HCT116 (cell line): ENCODE measurements around the gene FBXO8. TPM values are rescaled to one million over a fixed set of nuclear protein-coding genes. Genes with fewer than 3 reads are reported as not detected.

Experiments used
- ATAC-seq: fragments of 200-7000 bp; cut with Tn5 transposase; 2 replicates; pipeline ENCODE4 v1.9.1; 2020; ENCODE audit warnings: mild to moderate bottlenecking, moderate library complexity
- BruUV-seq: library from RNA; stranded (reverse); fragments of 400-500 nt; replicated peaks from 2 replicates; lab custom pipeline; 2021; lab: Mats Ljungman, UMichigan
- CTCF ChIA-PET: fragments of 300-600 bp; sonication (Branson Sonifier 250); formaldehyde crosslinking; loops from one replicate; lab custom pipeline; 2021; ENCODE audit warnings: antibody characterized with exemption; lab: Charles Lee
- POLR2A ChIA-PET: fragments of 300-600, 350-600 bp; sonication (Branson Sonifier 250); formaldehyde crosslinking; loops from one replicate; lab custom pipeline; 2021; ENCODE audit warnings: antibody characterized with exemption; lab: Charles Lee
- RAD21 ChIA-PET, 2 experiments: fragments of 300-600 bp; sonication (Branson Sonifier 250); formaldehyde crosslinking; loops; one replicate each; lab custom pipeline; 2023; ENCODE audit warnings: low total read pairs in 2 of 2; ENCODE audit not compliant: uncharacterized antibody in 2 of 2, unreplicated experiment in 2 of 2, low non-redundant PET in 1 of 2; lab: Charles Lee
- DNase-seq: peaks from one replicate; pipeline ENCODE4 v3.0.0-alpha.2; 2010; ENCODE audit warnings: low read depth, low spot score
- H2AFZ ChIP-seq: fragments of 200-600 bp; shearing (Covaris generic), sonication (generic); 2 replicates; pipeline ENCODE4 v1.6.1; 2017; ENCODE audit warnings: low read depth, mixed run types, mixed read lengths, antibody characterized with exemption, low read length; ENCODE audit not compliant: poor library complexity, severe bottlenecking
- H3K27ac ChIP-seq: 2 replicates; pipeline ENCODE4 v1.5.1; 2012; ENCODE audit warnings: low read depth, low read length
- H3K27me3 ChIP-seq: fragments of 200-600 bp; sonication (generic); 2 replicates; pipeline ENCODE4 v1.6.1; 2016; ENCODE audit warnings: mixed run types, low read length, mixed read lengths; ENCODE audit not compliant: insufficient read depth
- H3K36me3 ChIP-seq, 2 experiments: fragments of 200-500 bp in 1 of 2; fragments of 200-600 bp in 1 of 2; sonication (Bioruptor generic) in 1 of 2; sonication (generic) in 1 of 2; 2 replicates each; pipeline versions ENCODE4 v1.5.1 to v1.6.1; 2014 to 2016; ENCODE audit warnings: low read length in 2 of 2, inconsistent platforms in 1 of 2, mixed read lengths in 1 of 2, mixed run types in 1 of 2; ENCODE audit not compliant: insufficient read depth in 2 of 2, control insufficient read depth in 1 of 2
- H3K4me1 ChIP-seq, 2 experiments: fragments of 200-600 bp in 1 of 2; sonication (generic) in 1 of 2; 2 replicates each; pipeline versions ENCODE4 v1.5.1 to v1.6.1; 2012 to 2017; ENCODE audit warnings: low read length in 2 of 2, inconsistent platforms in 1 of 2, mild to moderate bottlenecking in 1 of 2, mixed read lengths in 1 of 2, mixed run types in 1 of 2, moderate library complexity in 1 of 2; ENCODE audit not compliant: insufficient read depth in 2 of 2, control insufficient read depth in 1 of 2
- H3K4me2 ChIP-seq: fragments of 200-600 bp; sonication (generic); 2 replicates; pipeline ENCODE4 v1.6.1; 2017; ENCODE audit warnings: mixed run types, low read length, mixed read lengths
- H3K4me3 ChIP-seq, 2 experiments: fragments of 200-600 bp in 1 of 2; sonication (generic) in 1 of 2; replicated peaks in 1 of 2; 2 replicates each; pipeline ENCODE4 v1.5.1; 2011 to 2016; ENCODE audit warnings: low read length in 2 of 2, control low read depth in 1 of 2, low read depth in 1 of 2, mild to moderate bottlenecking in 1 of 2, mixed read lengths in 1 of 2, mixed run types in 1 of 2
- H3K79me2 ChIP-seq: fragments of 200-600 bp; sonication (generic); 2 replicates; pipeline ENCODE4 v1.6.1; 2017; ENCODE audit warnings: mild to moderate bottlenecking, mixed run types, low read length, moderate library complexity, mixed read lengths; ENCODE audit not compliant: insufficient read depth
- H3K9ac ChIP-seq: fragments of 200-600 bp; sonication (generic); 2 replicates; pipeline ENCODE4 v1.6.1; 2016; ENCODE audit warnings: low read length, mixed read lengths
- H3K9me2 ChIP-seq: fragments of 200-600 bp; sonication (generic), shearing (Covaris generic); 2 replicates; pipeline ENCODE4 v1.6.1; 2017; ENCODE audit warnings: mixed run types, mild to moderate bottlenecking, moderate library complexity; ENCODE audit not compliant: insufficient read depth
- H3K9me3 ChIP-seq, 2 experiments: fragments of 200-500 bp in 1 of 2; fragments of 200-600 bp in 1 of 2; sonication (Bioruptor generic) in 1 of 2; sonication (generic) in 1 of 2; 2 replicates each; pipeline ENCODE4 v1.6.1; 2014 to 2017; ENCODE audit warnings: low read length in 2 of 2, mixed read lengths in 2 of 2, inconsistent platforms in 1 of 2, low read depth in 1 of 2, mild to moderate bottlenecking in 1 of 2, mixed run types in 1 of 2, moderate library complexity in 1 of 2; ENCODE audit not compliant: control insufficient read depth in 1 of 2, insufficient read depth in 1 of 2
- H4K20me1 ChIP-seq: fragments of 200-600 bp; sonication (generic), shearing (Covaris generic); 2 replicates; pipeline ENCODE4 v1.6.1; 2017; ENCODE audit warnings: mixed run types, mild to moderate bottlenecking, moderate library complexity; ENCODE audit not compliant: insufficient read depth
- EGR1 ChIP-seq: IDR thresholded peaks from 2 replicates; pipeline ENCODE4 v1.6.1; 2012; ENCODE audit warnings: low read depth
- FOSL1 ChIP-seq: IDR thresholded peaks from 2 replicates; pipeline ENCODE4 v1.6.1; 2012; ENCODE audit warnings: low read depth
- JUND ChIP-seq: IDR thresholded peaks from 2 replicates; pipeline ENCODE4 v1.6.1; 2012
- POLR2AphosphoS5 ChIP-seq: IDR thresholded peaks from 2 replicates; pipeline ENCODE4 v1.6.1; 2011; ENCODE audit warnings: mild to moderate bottlenecking, low read depth, low read length, moderate library complexity
- RAD21 ChIP-seq: IDR thresholded peaks from 2 replicates; pipeline ENCODE4 v1.6.1; 2012; ENCODE audit warnings: low read depth, mild to moderate bottlenecking
- SIN3A ChIP-seq: IDR thresholded peaks from 2 replicates; pipeline ENCODE4 v1.6.1; 2012; ENCODE audit warnings: low read depth
- YY1 ChIP-seq: IDR thresholded peaks from 2 replicates; pipeline ENCODE4 v1.6.1; 2011; ENCODE audit warnings: low read length, low read depth, moderate library complexity, mild to moderate bottlenecking; ENCODE audit not compliant: insufficient replicate concordance; ENCODE audit errors: extremely low read depth
- ZFX ChIP-seq: fragments of 450-650 bp; IDR thresholded peaks from 2 replicates; pipeline ENCODE4 v1.6.1; 2017
- intact Hi-C: fragments of 100-400 bp; cut with micrococcal nuclease; formaldehyde crosslinking; loops from 2 replicates; pipeline ENCODE4 v1.10.0; 2022
- total RNA-seq: library from RNA; stranded (reverse); gene quantifications from one replicate; pipeline ENCODE4 v1.2.1, GENCODE V29; 2021; ENCODE audit not compliant: unreplicated experiment
- TF ChIP-seq, protein P1 (sequence below): IDR thresholded peaks from 2 replicates; pipeline ENCODE4 v1.6.1; 2011; ENCODE audit warnings: mild to moderate bottlenecking, low read length, moderate library complexity; ENCODE audit not compliant: insufficient replicate concordance; ENCODE audit errors: extremely low read depth
- TF ChIP-seq, protein P2 (sequence below), 3 experiments: fragments of 200-600 bp in 1 of 3; sonication (generic) in 1 of 3; IDR thresholded peaks in 2 of 3; conservative IDR thresholded peaks in 1 of 3; 2 replicates each; pipeline ENCODE4 v1.5.1; 2012 to 2017; ENCODE audit warnings: low read depth in 2 of 3, low read length in 2 of 3, antibody characterized with exemption in 1 of 3, borderline replicate concordance in 1 of 3, control low read depth in 1 of 3, mild to moderate bottlenecking in 1 of 3, mixed read lengths in 1 of 3, mixed run types in 1 of 3, moderate library complexity in 1 of 3; ENCODE audit not compliant: insufficient read depth in 1 of 3

Gene FBXO8
- total RNA-seq, 1 experiment from 2014 or later = 13.0 TPM

DNA sequence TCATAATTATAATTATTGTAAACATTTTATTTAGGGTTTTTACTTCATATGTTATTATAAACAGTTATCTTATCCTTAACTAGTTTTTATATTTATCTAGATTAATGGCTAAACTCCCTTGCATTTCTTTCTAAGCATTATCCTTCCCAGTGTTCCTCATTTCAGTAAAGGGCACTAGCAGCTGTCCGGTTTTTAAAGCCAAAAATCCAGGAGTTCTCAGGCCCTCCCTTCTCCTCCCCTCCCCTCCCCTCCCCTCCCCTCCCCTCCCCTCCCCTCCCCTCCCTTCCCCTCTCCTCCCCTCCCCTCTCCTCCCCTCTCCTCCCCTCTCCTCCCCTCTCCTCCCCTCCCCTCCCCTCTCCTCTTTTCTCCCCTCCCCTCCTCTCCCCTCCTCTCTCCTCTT, 58.9 kb downstream of the FBXO8 start:
- Histone ChIP-seq H3K9me2 (no peaks in the 10 kb centered on the region), H3K9me3 (no peaks in the 10 kb centered on the region), H3K27me3 (no peaks in the 10 kb centered on the region), H3K36me3 (no peaks in the 10 kb centered on the region), H4K20me1 (no peaks in the 10 kb centered on the region), H3K4me3 (no peak overlapping the region), H2AFZ (no peak overlapping the region), H3K4me2 (no peak overlapping the region), H3K4me1 (no peaks in the 10 kb centered on the region), H3K9ac (no peak overlapping the region), H3K27ac (no peak overlapping the region), H3K79me2 (no peaks in the 10 kb centered on the region)
- ATAC-seq (no peak), DNase-seq (no peak)
- no peak for TF ChIP-seq YY1
- TF ChIP-seq EGR1 = no peak
- no peak for TF ChIP-seq JUND
- TF ChIP-seq POLR2AphosphoS5 = no peak
- TF ChIP-seq, protein P1, sequence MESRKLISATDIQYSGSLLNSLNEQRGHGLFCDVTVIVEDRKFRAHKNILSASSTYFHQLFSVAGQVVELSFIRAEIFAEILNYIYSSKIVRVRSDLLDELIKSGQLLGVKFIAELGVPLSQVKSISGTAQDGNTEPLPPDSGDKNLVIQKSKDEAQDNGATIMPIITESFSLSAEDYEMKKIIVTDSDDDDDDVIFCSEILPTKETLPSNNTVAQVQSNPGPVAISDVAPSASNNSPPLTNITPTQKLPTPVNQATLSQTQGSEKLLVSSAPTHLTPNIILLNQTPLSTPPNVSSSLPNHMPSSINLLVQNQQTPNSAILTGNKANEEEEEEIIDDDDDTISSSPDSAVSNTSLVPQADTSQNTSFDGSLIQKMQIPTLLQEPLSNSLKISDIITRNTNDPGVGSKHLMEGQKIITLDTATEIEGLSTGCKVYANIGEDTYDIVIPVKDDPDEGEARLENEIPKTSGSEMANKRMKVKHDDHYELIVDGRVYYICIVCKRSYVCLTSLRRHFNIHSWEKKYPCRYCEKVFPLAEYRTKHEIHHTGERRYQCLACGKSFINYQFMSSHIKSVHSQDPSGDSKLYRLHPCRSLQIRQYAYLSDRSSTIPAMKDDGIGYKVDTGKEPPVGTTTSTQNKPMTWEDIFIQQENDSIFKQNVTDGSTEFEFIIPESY = no peak
- TF ChIP-seq SIN3A = no peak
- no peak for TF ChIP-seq ZFX
- CTCF ChIA-PET = no interaction called here
- RAD21 ChIA-PET = no interaction called here
- no TSS peak for BruUV-seq
- POLR2A ChIA-PET = no interaction called here
- intact Hi-C loops = no loop called here

DNA sequence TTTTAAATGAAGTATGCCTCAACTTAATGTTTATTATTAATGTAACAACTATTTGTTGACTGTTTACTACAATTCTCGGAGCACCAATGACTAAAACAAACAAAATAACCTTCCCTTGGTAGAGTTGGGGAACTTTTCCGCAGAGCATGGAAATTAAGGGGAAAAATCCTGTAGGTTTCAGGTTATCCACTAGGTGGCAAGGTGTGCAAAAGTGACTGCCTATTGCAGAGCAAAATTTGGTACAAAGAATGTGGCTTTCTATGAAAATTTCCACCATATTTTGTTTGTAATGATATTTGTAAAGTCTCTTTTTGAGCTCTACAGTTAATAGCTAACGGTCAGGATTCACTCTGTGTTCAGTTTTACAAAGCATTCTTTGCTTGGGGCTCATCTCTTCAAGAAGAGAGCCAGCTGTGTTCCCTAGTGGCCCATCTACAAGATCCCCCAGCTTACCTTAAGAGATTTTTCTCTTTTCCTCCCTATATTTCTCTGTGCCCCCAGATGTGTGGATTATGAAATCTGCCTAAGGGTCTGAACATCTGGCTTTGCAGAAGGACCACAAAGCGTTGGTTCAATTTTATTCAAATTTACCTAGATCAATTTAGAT, 61.1 kb downstream of the FBXO8 start:
- peak; percentile 89 for ATAC-seq
- peak; percentile 13 for DNase-seq
- intact Hi-C loops = loop anchor here (1.0 kb wide), 1 partner anchor 97 kb away; no protein-coding TSS in a partner anchor

More for the DNA sequence above, 61.1 kb downstream of the FBXO8 start:
- TF ChIP-seq, protein P2, sequence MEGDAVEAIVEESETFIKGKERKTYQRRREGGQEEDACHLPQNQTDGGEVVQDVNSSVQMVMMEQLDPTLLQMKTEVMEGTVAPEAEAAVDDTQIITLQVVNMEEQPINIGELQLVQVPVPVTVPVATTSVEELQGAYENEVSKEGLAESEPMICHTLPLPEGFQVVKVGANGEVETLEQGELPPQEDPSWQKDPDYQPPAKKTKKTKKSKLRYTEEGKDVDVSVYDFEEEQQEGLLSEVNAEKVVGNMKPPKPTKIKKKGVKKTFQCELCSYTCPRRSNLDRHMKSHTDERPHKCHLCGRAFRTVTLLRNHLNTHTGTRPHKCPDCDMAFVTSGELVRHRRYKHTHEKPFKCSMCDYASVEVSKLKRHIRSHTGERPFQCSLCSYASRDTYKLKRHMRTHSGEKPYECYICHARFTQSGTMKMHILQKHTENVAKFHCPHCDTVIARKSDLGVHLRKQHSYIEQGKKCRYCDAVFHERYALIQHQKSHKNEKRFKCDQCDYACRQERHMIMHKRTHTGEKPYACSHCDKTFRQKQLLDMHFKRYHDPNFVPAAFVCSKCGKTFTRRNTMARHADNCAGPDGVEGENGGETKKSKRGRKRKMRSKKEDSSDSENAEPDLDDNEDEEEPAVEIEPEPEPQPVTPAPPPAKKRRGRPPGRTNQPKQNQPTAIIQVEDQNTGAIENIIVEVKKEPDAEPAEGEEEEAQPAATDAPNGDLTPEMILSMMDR (IDR thresholded peaks at IDR 0.05 in 2 of 3, conservative IDR thresholded peaks at IDR 0.05 in 1 of 3; ENCODE audit: borderline replicate concordance in 1 of 3, insufficient read depth in 1 of 3, low read depth in 2 of 3, low read length in 2 of 3) = peak; percentile 26 to 70 (median 63); a peak in 5 of 6 replicates
- TF ChIP-seq FOSL1 = no peak
- TF ChIP-seq RAD21 = peak; percentile 53
- H3K4me3 ChIP-seq = no peak overlapping the region
- BruUV-seq = no TSS peak
- no peaks in the 10 kb centered on the region for H4K20me1 ChIP-seq
- peak overlapping the region; percentile 30 for H2AFZ ChIP-seq
- ChIA-PET CTCF (interaction anchor here (0.6 to 1.0 kb wide), 2 partner anchors 14 to 97 kb away, joined by 3 to 4 read pairs; no protein-coding TSS in a partner anchor), POLR2A (interaction anchor here (0.6 kb wide), 1 partner anchor 27 kb away, joined by 3 read pairs; no protein-coding TSS in a partner anchor), RAD21 (no interaction called here)
- H3K9me2 ChIP-seq = no peaks in the 10 kb centered on the region
- no peaks in the 10 kb centered on the region for H3K27me3 ChIP-seq
- H3K79me2 ChIP-seq = no peaks in the 10 kb centered on the region
- H3K9ac ChIP-seq = no peak overlapping the region
- no peaks in the 10 kb centered on the region for H3K9me3 ChIP-seq
- no peaks in the 10 kb centered on the region for H3K36me3 ChIP-seq
- H3K4me1 ChIP-seq = no peaks in the 10 kb centered on the region
- H3K4me2 ChIP-seq = no peak overlapping the region
- H3K27ac ChIP-seq = no peak overlapping the region
